Ovary (tissue), 3 donors: ENCODE results near the gene MARCHF4.

Experiments
- EP300 ChIP-seq: sonication (generic); formaldehyde crosslinking; IDR thresholded peaks from one replicate; pipeline ENCODE4 v1.6.1; 2017; ENCODE audit warnings: antibody characterized with exemption
- POLR2A ChIP-seq: fragments of 450-650 bp; IDR thresholded peaks from one replicate; pipeline ENCODE4 v1.6.1; 2017; ENCODE audit warnings: antibody characterized with exemption, mild to moderate bottlenecking, moderate library complexity
- TF ChIP-seq, protein P1 (sequence below), 3 donors: fragments of 450-650 bp in 2 of 3; fragments of 200-600 bp in 1 of 3; IDR thresholded peaks; one replicate each; pipeline versions ENCODE4 v1.5.1 to v1.8.0; 2016 to 2022; ENCODE audit warnings: antibody characterized with exemption in 3 of 3, mild to moderate bottlenecking in 1 of 3
- donor health status: DM: no; HTN: no; CAD: no.

DNA sequence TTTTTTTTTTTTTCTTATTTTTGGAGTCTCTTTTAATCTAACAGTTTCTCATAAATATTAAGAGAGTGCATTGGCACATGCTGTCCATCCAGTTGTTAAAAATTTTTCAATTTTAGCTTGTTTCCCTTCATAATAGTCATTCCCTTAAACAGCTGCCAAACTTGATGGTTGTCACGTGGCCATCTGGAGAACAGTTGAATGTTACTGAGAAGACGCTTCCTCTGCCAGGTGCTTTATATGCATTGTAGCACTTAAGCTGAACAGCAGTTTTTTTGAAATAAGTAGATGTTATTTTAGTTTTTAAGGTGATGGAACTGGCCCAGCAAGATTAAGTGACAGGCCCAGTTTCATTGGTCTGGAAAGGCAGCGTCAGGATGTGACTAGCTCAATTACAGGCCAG, 43.3 kb upstream of the MARCHF4 start:
- TF ChIP-seq, protein P1, sequence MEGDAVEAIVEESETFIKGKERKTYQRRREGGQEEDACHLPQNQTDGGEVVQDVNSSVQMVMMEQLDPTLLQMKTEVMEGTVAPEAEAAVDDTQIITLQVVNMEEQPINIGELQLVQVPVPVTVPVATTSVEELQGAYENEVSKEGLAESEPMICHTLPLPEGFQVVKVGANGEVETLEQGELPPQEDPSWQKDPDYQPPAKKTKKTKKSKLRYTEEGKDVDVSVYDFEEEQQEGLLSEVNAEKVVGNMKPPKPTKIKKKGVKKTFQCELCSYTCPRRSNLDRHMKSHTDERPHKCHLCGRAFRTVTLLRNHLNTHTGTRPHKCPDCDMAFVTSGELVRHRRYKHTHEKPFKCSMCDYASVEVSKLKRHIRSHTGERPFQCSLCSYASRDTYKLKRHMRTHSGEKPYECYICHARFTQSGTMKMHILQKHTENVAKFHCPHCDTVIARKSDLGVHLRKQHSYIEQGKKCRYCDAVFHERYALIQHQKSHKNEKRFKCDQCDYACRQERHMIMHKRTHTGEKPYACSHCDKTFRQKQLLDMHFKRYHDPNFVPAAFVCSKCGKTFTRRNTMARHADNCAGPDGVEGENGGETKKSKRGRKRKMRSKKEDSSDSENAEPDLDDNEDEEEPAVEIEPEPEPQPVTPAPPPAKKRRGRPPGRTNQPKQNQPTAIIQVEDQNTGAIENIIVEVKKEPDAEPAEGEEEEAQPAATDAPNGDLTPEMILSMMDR (IDR thresholded peaks at IDR 0.05) = no peak
- TF ChIP-seq POLR2A = no peak
- no peak for TF ChIP-seq EP300
